GM18519 (cell line): ENCODE measurements around the gene CNOT1.
"Not testable (repeated sequence)": the region's sequence is repeated elsewhere in the genome, so short reads cannot be mapped to it uniquely, and the experiment has no call there.

ENCODE experiments used
- ATAC-seq: cut with Tn5 transposase; IDR thresholded peaks from one replicate; pipeline ENCODE4 v1.9.1; 2021; ENCODE audit warnings: mild to moderate bottlenecking, moderate library complexity; ENCODE audit not compliant: unreplicated experiment, low FRiP score

The CNOT1 gene

DNA sequence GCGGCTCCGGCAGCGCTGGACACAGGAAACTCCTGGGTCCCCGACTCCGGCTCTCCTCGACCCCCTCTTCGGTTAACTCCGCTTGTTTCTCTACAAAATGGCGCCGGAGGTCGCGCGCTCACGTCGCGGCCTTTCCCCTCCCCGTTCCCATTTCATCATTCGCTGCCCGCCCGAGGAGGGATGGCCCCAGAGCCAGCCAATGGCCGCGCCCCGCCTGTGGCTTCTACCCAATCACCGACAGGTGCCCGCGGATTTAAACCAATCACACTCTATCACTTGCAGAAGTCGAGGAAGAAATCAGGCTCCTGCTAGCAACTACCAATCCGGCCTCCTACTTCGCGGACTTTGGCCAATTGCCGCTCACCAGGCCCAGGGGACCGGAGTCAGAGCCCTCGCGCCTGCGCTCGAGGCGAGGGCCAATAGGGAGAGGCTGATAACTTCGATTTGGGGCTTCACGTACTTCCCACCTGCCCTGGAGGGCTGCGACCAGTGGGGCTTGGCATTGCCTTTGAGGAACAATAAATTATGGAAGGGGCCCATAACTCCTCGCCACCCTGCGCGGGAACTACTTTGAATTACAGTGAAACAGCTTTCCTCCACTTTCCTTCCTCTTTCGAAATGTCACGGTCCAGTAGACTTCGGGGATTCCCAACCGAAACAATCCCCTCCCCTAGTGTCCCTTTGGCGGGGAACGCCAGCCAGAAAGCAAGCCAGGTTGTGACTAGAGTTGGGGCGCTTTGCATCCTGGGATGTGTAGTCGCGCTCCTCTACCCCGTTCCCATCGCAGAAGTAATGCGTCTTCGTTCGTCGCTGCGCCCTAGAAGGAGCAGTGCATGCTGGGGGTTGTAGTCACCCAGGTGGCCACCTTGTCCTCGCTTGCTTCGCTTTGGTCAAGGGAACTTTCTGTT is at the start of gene CNOT1:
CNOT1 (minus strand) TSS at position 94 of the 908 bp plus-strand sequence. CDS start 30,489 bp downstream, outside the sequence.
- peak; percentile 83 for ATAC-seq

- no peak for ATAC-seq
These were observed 49.1 kb upstream of the CNOT1 start for GRCh38 chr16:58678716-58679115.

DNA sequence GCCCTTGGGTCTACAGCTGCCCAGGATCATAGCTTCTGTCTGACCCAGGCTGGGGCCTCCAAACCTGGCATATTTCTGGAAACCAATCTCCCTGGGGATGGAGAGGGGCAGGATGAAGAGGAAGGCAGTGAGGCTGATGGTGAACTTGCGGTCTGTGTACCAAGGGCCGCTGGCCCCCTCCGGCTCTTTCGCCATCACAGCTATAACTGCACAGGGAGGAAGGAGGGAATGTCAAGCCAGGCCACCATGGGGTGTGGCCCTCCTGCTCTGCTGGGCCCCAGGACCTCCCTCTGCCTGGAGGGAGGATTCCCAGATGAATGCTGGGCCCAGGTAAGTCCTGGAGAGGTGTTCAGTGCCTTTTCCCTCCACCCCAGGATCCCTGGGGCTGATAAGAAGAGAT is 48.6 kb upstream of the CNOT1 start:
- no peak for ATAC-seq

GRCh38 chr16:58670946-58671583 is 41.4 kb upstream of the CNOT1 start:
- no peak for ATAC-seq

DNA sequence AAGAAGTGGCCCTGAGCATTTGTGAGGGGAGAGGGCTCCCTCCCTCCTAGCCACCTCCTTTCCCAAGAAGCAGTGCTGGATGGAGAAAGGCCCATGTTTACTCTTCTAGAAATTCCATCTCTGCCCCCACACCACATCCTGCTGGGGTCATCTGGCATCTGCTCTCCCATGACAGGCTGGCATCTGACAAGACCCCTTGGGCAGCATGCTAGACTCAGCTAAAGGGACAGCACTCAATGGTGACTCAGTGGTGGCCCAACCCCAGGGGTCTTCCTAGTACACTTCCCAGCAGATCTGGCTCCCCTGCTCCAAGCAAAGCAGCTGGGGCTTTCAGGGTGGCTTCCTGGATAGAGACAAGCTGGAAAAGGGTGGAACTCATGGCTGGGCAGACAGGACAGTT is 40.6 kb upstream of the CNOT1 start:
- ATAC-seq, result no peak

- no peak for ATAC-seq
These were observed 35.6 kb upstream of the CNOT1 start for GRCh38 chr16:58665200-58665599.

- ATAC-seq, result no peak
These were observed 31.7 kb upstream of the CNOT1 start for GRCh38 chr16:58661199-58661830.

- not testable (repeated sequence) for ATAC-seq
These were observed 30.3 kb upstream of the CNOT1 start for GRCh38 chr16:58659911-58660310.

- ATAC-seq, result no peak
These were observed 29.2 kb upstream of the CNOT1 start for GRCh38 chr16:58658796-58659211.

DNA sequence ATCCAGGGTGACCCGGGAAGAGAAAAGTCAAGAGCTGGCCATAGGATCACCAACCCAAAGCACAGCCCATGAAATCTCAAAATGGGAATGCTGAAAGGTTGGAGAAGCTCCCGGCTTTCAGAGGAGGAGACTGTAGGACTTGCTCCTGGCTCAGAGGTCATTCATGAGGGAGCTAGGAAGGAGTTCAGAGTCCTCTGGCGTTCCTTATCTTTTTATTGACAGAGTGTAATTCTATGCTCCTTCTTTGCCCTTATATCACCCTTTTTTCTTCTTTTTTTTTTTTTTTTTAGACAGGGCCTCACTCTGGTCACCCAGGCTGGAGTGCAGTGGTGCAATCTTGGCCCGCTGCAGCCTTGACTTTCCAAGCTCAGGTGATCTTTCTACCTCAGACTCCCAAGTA is 27.3 kb upstream of the CNOT1 start:
- ATAC-seq, result no peak

DNA sequence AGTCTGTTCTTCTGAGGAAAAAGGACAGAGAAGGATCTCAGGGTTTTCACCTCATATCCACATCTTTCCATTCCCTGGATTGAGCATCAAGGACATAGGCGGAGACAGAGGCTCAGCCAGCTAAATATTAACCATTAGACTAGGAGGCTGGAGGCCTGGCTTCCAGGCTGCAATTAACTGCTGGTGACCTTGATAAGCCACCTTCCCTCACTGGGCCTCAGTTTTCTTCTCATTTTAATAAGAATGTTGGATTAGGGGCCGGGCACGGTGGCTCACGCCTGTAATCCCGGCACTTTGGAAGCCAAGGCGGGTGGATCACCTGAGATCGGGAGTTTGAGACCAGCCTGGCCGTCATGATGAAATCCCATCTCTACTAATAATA is 25.6 kb upstream of the CNOT1 start:
- no peak for ATAC-seq

GRCh38 chr16:58654560-58655214 is 25.1 kb upstream of the CNOT1 start:
- ATAC-seq, result no peak

- ATAC-seq, result no peak
These were observed 23.1 kb upstream of the CNOT1 start for GRCh38 chr16:58652741-58653140.

DNA sequence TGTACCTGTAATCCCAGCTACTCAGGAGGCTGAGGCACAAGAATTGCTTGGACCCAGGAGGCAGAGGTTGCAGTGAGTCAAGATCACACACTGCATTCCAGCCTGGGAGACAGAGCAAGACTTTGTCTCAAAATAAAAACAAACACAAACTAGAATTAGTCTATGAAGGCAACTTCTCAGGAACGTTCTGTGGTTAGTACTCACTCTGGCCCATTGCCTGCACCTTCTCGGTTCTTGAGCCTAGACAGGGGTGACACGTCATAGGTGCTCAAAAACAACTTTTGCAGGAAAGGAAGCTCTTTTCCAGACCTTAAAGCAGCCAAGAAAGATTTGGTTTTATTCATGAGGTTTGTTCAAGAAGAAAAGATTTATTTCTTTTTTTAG is 22.3 kb upstream of the CNOT1 start:
- ATAC-seq, result no peak

DNA sequence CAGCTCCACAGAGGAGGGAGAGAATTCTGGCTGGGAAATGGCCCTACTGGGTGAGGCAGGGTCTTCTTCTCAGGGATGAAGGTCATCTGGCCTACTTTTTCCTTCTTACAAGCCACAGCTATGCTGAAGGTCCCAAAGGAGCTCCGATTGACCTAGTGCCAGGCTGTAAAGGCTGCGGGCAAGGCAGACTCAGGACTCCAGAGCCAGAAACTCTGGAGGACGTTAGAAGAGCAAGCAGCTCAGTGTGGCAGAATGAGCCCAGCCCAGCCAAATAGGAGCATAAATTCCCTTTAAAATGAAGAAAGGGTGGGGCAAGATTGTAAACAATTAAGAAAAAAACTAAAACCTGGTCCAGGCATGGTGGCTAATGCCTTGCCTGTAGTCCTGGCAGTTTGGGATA is 20.1 kb upstream of the CNOT1 start:
- ATAC-seq, result no peak

- ATAC-seq, result no peak
These were observed 17.5 kb upstream of the CNOT1 start for GRCh38 chr16:58647107-58647506.

DNA sequence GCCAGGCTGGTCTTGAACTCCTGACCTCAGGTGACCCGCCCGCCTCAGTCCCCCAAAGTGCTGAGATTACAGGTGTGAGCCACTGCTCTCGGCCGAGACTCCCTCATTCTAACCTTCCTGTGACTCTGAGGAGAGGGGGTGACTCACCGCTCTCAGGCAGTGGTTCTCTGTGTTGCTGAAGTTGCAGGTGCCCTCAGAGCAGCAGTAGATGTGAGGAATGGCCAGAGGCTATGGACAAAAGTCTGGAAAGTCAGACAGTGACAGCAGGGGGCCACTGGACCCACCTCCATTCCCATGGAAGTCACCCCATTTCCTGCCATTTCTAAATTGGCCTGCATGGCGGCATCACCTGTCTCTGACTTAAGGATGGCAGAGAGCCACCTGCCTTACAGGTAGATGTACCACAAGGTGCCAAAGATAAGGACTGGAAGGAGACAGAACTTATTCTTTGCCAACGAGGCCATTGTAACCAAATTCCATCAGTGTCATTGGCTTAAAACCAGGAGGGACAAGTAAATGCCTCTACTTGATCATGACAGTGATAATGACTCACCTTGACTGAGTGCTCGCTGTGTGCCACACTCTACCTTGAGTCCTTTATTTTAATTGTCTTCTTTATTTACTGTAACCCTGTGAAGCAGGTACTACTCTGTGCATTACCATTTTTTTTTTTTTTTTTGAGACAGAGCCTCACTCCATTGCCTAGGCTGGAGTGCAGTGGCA is 15.3 kb upstream of the CNOT1 start:
- ATAC-seq, result no peak

DNA sequence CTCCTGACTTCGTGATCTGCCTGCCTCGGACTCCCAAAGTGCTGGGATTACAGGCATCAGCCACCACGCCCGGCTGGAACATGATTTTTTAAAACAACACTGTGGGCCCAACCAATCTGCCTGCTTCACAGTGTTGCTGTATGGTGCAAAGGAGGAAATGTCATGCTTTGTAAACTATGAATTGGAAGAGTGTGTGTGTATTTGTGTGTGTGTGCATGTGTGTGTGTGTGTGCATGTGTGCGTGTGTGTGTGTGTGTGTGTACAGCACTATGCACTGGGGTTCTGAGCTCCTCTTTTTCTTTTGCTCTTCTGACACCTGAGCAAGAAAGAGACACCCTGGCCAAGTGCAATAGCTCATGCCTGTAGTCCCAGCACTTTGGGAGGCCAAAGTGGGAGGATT is 14.5 kb upstream of the CNOT1 start:
- no peak for ATAC-seq

DNA sequence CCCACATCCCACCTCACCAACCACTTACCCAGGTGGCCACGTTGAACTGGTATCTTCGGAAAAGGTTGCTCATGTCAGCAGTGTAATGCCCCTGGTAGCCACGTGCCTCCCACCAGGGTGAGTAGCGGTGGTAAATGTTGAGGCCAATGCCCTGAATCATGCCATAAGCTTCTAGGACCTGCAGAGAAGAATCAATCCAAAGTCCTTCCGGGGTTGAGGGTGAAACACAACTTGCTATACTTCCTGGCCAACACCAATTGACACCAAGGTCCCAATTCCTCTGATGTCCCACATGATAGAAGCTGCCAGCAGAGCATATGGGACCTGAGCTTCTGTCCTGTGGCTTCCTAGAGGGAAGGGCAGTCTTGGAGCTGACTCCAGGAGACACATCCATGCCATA is 11.3 kb upstream of the CNOT1 start:
- ATAC-seq, result no peak

DNA sequence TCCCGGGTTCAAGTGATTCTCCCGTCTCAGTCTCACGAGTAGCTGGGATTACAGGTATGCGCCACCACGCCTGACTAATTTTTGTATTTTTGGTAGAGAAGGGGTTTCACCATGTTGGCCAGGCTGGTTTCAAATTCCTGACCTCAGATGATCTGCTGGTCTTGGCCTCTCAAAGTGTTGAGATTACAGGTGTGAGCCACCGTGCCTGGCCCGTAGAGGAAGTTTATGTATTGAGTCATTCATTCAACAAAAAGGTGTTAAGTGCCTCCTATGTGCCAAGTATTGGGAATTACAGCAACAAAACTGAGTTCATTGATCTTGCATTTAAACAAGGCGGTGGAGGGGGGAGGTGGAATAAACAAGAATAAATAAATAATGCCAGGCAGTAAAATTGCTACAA is 10.2 kb upstream of the CNOT1 start:
- no peak for ATAC-seq
